Fibroblast of lung (primary cell): Measurements from ENCODE around the gene NTRK2. TPM values are rescaled to one million over a fixed set of nuclear protein-coding genes. Genes with fewer than 3 reads are reported as not detected.
A peak's percentile ranks its signal among the peaks of the same experiment; 100 is the strongest.

Source experiments
- DNase-seq, 2 donors: peaks; one replicate each; pipeline versions ENCODE4 v3.0.0 to v3.0.0-alpha.2; 2010; ENCODE audit warnings: low read depth in 2 of 2
- H2AFZ ChIP-seq: 2 replicates; pipeline ENCODE4 v1.5.1; 2012; ENCODE audit warnings: low read length, control low read depth, inconsistent platforms
- H3K27ac ChIP-seq: 2 replicates; pipeline ENCODE4 v1.5.1; 2011; ENCODE audit warnings: low read length, control low read depth; ENCODE audit not compliant: insufficient read depth
- H3K27me3 ChIP-seq: 2 replicates; pipeline ENCODE4 v1.5.1; 2011; ENCODE audit warnings: mild to moderate bottlenecking, low read length; ENCODE audit not compliant: control insufficient read depth, insufficient read depth
- H3K36me3 ChIP-seq: 2 replicates; pipeline ENCODE4 v1.5.1; 2011; ENCODE audit warnings: low read length; ENCODE audit not compliant: control insufficient read depth, insufficient read depth
- H3K4me1 ChIP-seq: 2 replicates; pipeline ENCODE4 v1.5.1; 2011; ENCODE audit warnings: low read length; ENCODE audit not compliant: control insufficient read depth, insufficient read depth; ENCODE audit errors: extremely low read depth
- H3K4me2 ChIP-seq: 2 replicates; pipeline ENCODE4 v1.5.1; 2011; ENCODE audit warnings: low read length, control low read depth; ENCODE audit not compliant: insufficient read depth; ENCODE audit errors: extremely low read depth
- H3K4me3 ChIP-seq, 4 experiments: fragments of 200-600 bp in 1 of 4; sonication (generic) in 1 of 4; replicated peaks in 1 of 4; 2 replicates each; pipeline ENCODE4 v1.5.1; 2011 to 2016; ENCODE audit warnings: low read length in 4 of 4, low read depth in 3 of 4, mild to moderate bottlenecking in 3 of 4, control low read depth in 2 of 4, inconsistent platforms in 1 of 4, mixed read lengths in 1 of 4; ENCODE audit not compliant: insufficient read depth in 1 of 4; ENCODE audit errors: control extremely low read depth in 1 of 4
- H3K79me2 ChIP-seq: 2 replicates; pipeline ENCODE4 v1.5.1; 2012; ENCODE audit warnings: mild to moderate bottlenecking, low read length, inconsistent platforms; ENCODE audit not compliant: control insufficient read depth, insufficient read depth
- H3K9ac ChIP-seq: 2 replicates; pipeline ENCODE4 v1.5.1; 2011; ENCODE audit warnings: mild to moderate bottlenecking, low read length, control low read depth; ENCODE audit not compliant: insufficient read depth
- H3K9me3 ChIP-seq: 2 replicates; pipeline ENCODE4 v1.5.1; 2012; ENCODE audit warnings: low read depth, low read length; ENCODE audit not compliant: control insufficient read depth, insufficient read depth
- H4K20me1 ChIP-seq: 2 replicates; pipeline ENCODE4 v1.5.1; 2011; ENCODE audit warnings: low read length; ENCODE audit not compliant: control insufficient read depth, insufficient read depth; ENCODE audit errors: extremely low read depth
- CTCF ChIP-seq, 2 donors: IDR thresholded peaks in 1 of 2; conservative IDR thresholded peaks in 1 of 2; 1 replicate in 1 of 2; 2 replicates in 1 of 2; pipeline ENCODE4 v1.5.1; 2011 to 2012; ENCODE audit warnings: low read length in 2 of 2, control low read depth in 1 of 2, inconsistent platforms in 1 of 2, low read depth in 1 of 2, mild to moderate bottlenecking in 1 of 2
- EZH2 ChIP-seq: IDR thresholded peaks from 2 replicates; pipeline ENCODE4 v1.5.1; 2012; ENCODE audit warnings: low read length, control low read depth, mild to moderate bottlenecking; ENCODE audit errors: missing control alignments
- polyA plus RNA-seq, 2 donors: library from polyadenylated mRNA; depleted of rRNA in 1 of 2; stranded (reverse) in 1 of 2; unstranded in 1 of 2; fragments of >200 nt; gene quantifications; 2 replicates each; pipeline ENCODE4 v1.2.1, GENCODE V29; 2011 to 2012; ENCODE audit warnings: missing spikeins in 1 of 2
- total RNA-seq: library from RNA; depleted of rRNA; stranded (reverse); fragments of >200 nt; gene quantifications from 2 replicates; pipeline ENCODE4 v1.2.1, GENCODE V29; 2014

NTRK2 gene
- total and polyA plus RNA-seq, 2 donors (not counting 1 experiment from before 2014, with no cell fraction given) = 0.66 to 1.1 TPM

GRCh38 chr9:84788803-84789462 is 119.4 kb downstream of the NTRK2 start:
- DNase-seq = no peak
- Histone ChIP-seq H3K36me3 (no peaks in the 10 kb centered on the region), H3K4me3 (no peak overlapping the region), H3K4me1 (no peaks in the 10 kb centered on the region), H2AFZ (no peak overlapping the region), H3K4me2 (no peak overlapping the region), H3K79me2 (no peaks in the 10 kb centered on the region), H3K27me3 (peaks cover 2% of the 10 kb centered on the region), H3K27ac (no peak overlapping the region), H3K9ac (no peak overlapping the region), H3K9me3 (no peaks in the 10 kb centered on the region), H4K20me1 (no peaks in the 10 kb centered on the region)
- TF ChIP-seq EZH2 = no peak
- TF ChIP-seq CTCF (conservative IDR thresholded peaks at IDR 0.05 in 1 of 2, IDR thresholded peaks at IDR 0.05 in 1 of 2; ENCODE audit: low read depth in 1 of 2, low read length in 2 of 2) = no peak

DNA sequence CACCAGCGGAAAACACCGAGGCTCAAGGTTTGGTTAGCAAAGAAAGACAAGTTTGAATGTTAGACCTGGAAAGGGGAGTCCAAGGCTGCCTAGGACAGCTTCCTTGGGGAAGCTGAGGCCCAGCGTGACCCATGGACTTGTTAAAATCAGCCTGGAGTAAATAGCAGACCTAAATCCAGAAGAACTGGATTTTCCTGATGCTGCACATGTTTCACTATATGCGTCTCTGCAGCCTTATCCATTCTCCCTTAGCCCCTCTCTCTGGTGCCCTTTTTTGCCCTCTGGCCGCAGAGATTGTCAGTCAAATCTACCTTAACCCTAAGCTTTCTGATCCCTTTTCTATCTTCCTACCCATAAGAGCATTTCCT is 119.9 kb downstream of the NTRK2 start:
- no peaks in the 10 kb centered on the region for H3K79me2 ChIP-seq
- no peak for TF ChIP-seq CTCF (conservative IDR thresholded peaks at IDR 0.05 in 1 of 2, IDR thresholded peaks at IDR 0.05 in 1 of 2; ENCODE audit: low read depth in 1 of 2, low read length in 2 of 2)
- TF ChIP-seq EZH2 = no peak
- no peak overlapping the region for H3K27ac ChIP-seq
- H4K20me1 ChIP-seq = no peaks in the 10 kb centered on the region
- DNase-seq = no peak
- H2AFZ ChIP-seq = no peak overlapping the region
- no peak overlapping the region for H3K9ac ChIP-seq
- H3K4me1 ChIP-seq = no peaks in the 10 kb centered on the region
- no peak overlapping the region for H3K4me2 ChIP-seq
- H3K4me3 ChIP-seq = no peak overlapping the region
- H3K36me3 ChIP-seq = no peaks in the 10 kb centered on the region
- no peaks in the 10 kb centered on the region for H3K9me3 ChIP-seq
- no peaks in the 10 kb centered on the region for H3K27me3 ChIP-seq

DNA sequence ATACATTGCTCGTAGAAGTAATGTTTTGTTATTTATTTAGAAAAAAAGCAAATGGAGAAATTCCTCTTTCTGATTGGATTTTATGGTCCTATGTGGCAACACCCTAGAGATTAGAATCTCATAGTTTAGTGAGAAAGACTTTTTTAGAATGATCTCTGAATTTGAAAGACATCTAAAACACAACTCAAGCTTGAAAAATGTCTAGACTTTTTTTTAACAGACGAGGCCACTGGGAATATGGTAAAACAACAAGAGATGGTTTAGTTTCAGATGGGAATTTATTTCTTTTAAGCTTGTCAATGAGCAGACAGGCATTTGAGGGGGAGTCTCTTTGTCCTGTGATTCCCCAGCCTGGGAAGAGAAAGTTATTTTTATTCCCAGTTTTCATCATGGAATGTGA is 122.1 kb downstream of the NTRK2 start:
- no peaks in the 10 kb centered on the region for H3K9me3 ChIP-seq
- H3K4me1 ChIP-seq = no peaks in the 10 kb centered on the region
- no peak overlapping the region for H3K9ac ChIP-seq
- TF ChIP-seq EZH2 = no peak
- no peak for TF ChIP-seq CTCF (conservative IDR thresholded peaks at IDR 0.05 in 1 of 2, IDR thresholded peaks at IDR 0.05 in 1 of 2; ENCODE audit: low read depth in 1 of 2, low read length in 2 of 2)
- H3K27ac ChIP-seq = no peak overlapping the region
- H3K36me3 ChIP-seq = no peaks in the 10 kb centered on the region
- no peaks in the 10 kb centered on the region for H4K20me1 ChIP-seq
- no peak overlapping the region for H3K4me2 ChIP-seq
- no peaks in the 10 kb centered on the region for H3K79me2 ChIP-seq
- no peak overlapping the region for H3K4me3 ChIP-seq
- no peaks in the 10 kb centered on the region for H3K27me3 ChIP-seq
- peak in 1 of 2 donors; percentile 8 for DNase-seq
- no peak overlapping the region for H2AFZ ChIP-seq
